ENCODE measurements around the gene INAFM1.
"Not testable (repeated sequence)": the region's sequence is repeated elsewhere in the genome, so short reads cannot be mapped to it uniquely, and the experiment has no call there.

The INAFM1 gene

DNA sequence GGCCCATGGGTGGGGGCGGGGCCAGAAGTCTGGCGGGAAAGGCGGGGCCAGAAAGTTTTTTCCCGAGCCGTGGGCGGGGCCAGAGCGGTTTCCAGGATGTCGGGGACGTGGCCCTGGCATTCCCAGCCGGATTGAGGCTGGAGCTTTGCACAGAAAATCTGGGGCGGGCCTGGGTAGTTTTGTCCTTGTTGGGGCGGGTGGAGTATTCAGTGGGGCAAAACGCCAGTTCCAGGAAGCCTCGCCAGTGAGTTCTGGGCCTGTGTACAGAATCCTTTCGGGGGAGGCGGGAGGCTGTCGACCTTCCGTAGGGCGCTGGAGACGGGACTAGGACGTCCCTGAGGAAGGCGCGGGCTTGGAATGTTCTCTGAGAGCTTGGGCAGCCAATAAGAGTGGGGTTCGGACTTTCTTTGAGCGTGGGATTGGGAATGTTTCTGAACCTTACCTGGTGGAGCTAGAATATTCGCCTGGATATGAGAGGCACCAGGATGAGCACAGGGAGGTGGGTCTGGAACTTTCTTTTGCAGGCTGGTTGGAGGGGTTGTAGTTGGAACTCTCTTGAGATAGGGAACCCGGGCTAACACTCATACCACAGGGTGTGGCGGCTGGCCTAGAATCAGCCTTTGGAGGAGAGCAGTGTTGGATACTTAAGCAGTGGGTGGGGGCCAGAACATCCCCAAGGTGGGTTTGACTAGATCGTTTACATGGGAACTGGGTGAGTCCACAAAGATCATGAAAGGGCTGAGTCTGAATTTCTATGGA, 17.1 kb upstream of the INAFM1 start:
- peak overlapping the region; percentile 95 for H3K27ac ChIP-seq
- TF ChIP-seq, protein P1, sequence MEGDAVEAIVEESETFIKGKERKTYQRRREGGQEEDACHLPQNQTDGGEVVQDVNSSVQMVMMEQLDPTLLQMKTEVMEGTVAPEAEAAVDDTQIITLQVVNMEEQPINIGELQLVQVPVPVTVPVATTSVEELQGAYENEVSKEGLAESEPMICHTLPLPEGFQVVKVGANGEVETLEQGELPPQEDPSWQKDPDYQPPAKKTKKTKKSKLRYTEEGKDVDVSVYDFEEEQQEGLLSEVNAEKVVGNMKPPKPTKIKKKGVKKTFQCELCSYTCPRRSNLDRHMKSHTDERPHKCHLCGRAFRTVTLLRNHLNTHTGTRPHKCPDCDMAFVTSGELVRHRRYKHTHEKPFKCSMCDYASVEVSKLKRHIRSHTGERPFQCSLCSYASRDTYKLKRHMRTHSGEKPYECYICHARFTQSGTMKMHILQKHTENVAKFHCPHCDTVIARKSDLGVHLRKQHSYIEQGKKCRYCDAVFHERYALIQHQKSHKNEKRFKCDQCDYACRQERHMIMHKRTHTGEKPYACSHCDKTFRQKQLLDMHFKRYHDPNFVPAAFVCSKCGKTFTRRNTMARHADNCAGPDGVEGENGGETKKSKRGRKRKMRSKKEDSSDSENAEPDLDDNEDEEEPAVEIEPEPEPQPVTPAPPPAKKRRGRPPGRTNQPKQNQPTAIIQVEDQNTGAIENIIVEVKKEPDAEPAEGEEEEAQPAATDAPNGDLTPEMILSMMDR (IDR thresholded peaks at IDR 0.05): no peak
- no peak for TF ChIP-seq ZFX (IDR thresholded peaks at IDR 0.05; ENCODE audit: borderline replicate concordance)

DNA sequence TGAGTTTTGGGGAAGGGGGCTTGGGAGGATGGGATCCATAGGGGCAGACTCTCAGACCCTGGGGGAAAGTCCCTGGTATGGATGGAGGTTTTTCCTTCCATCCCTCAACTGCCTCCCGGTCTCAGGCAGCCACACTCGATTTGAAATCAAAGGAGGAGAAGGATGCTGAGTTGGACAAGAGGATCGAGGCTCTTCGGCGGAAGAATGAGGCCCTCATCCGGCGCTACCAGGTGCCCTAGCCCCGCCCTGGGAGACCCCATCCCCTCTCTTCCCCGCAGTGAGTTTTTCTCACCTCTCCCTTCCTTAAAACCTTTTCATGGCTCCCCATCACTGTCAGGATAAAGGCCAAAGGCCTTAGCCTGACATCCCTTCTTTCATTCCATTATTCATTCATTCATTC, 16.3 kb upstream of the INAFM1 start:
- peak overlapping the region; percentile 95 for H3K27ac ChIP-seq
- TF ChIP-seq, protein P1 (IDR thresholded peaks at IDR 0.05): no peak
- TF ChIP-seq ZFX (IDR thresholded peaks at IDR 0.05; ENCODE audit: borderline replicate concordance): no peak

DNA sequence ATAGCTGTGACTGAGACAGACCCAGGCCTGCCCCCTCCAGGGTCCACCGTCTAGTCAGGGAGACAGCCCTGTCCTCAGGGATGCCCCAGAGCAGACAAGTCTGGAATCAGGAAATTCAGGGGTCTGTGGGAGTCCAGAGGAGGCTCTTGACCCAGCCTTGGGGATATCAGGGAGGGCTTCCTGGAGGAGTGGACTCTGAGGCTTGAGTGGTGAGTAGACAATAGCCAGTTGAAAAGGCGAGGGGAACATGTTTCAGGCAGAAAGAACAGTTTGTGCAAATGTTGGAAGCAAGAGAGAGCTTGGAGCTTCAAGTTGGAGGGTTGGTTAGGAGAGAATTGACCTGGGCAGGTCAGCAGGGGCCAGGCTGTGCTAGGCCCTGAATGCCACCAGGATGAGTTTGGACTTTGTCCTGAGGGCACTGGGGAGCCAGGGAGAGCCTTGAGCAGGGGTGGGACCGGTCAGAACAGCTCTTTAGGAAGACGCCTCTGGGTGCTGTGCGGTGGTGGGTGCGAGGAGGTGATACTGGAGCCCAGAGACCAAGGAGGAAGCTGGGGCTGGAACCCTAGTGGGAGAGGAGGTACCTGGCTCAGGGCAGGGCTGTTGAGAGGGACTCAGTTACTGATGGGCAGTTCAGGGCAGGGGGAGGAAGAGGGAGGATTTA, 15.7 kb upstream of the INAFM1 start:
- TF ChIP-seq, protein P1 (IDR thresholded peaks at IDR 0.05): no peak
- TF ChIP-seq ZFX (IDR thresholded peaks at IDR 0.05; ENCODE audit: borderline replicate concordance): no peak
- H3K27ac ChIP-seq: peak overlapping the region; percentile 95

DNA sequence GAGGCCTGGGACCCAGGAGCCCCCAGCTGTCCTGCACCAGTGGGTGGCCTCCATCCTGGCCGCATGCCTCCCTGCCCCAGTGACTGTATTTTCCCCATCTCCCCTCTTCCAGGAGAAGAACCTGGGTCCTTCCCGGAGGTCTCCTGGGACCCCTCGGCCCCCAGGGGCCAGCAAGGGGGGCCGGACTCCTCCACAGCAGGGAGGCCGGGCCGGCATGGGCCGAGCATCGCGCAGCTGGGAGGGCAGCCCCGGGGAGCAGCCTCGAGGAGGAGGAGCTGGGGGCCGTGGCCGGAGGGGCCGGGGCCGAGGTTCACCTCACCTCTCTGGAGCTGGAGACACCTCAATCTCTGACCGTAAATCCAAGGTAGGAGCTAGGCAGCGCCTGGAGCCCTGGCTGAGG, 14.2 kb upstream of the INAFM1 start:
- H3K27ac ChIP-seq: no peak overlapping the region
- TF ChIP-seq ZFX (IDR thresholded peaks at IDR 0.05; ENCODE audit: borderline replicate concordance): no peak
- TF ChIP-seq, protein P1 (IDR thresholded peaks at IDR 0.05): no peak

DNA sequence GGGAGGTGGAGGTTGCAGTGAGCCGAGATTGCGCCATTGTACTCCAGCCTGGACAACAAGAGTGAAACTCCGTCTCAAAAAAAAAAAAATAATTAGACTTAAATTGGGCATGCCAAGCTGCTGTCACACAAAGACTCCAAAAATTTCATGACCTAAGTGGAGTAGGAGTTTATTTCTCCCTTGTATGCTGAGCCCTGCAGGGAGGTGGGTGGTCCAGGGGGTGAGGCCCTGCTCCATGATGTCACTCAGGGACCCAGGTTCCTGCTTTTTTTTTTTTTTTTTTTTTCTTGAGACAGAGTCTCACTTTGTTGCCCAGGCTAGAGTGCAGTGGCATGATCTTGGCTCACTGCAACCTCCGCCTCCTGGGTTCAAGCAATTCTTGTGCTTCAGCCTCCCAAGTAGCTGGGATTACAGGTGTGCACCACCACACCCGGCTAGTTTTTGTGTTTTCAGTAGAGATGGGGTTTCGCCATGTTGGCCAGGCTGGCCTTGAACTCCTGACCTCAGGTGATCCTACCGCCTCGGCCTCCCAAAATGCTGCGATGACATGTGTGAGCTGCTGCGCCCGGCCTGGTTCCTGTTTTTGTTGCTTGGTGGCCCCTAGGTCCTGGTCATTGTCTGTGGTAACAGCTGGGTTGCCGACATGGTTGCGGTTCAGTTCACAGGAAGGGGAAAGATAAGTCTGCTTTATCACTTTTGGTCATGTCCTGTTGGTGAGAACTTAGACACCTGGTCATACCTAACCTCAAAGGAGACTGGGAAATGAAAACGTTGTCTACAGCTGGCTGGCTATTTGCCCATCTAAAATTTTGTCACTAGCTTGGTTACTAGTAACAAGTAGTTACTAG, 12.5 kb upstream of the INAFM1 start:
- H3K27ac ChIP-seq: not testable (repeated sequence)

DNA sequence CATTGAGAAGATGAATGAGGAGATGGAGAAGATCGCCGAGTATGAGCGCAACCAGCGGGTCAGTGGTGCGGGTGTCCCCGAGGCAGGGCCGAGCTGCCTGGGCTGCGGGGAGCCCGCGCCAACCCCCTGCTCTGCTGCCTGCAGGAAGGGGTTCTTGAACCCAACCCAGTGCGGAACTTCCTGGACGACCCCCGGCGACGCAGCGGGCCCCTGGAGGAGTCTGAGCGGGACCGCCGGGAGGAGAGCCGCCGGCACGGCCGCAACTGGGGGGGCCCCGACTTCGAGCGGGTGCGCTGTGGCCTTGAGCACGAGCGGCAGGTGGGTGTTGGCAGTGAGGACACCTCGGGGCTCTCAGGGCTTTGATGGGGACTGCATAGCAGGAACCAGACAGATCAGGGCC, 10.1 kb upstream of the INAFM1 start:
- TF ChIP-seq ZFX (IDR thresholded peaks at IDR 0.05; ENCODE audit: borderline replicate concordance): no peak
- TF ChIP-seq, protein P1 (IDR thresholded peaks at IDR 0.05): no peak
- no peak overlapping the region for H3K27ac ChIP-seq

DNA sequence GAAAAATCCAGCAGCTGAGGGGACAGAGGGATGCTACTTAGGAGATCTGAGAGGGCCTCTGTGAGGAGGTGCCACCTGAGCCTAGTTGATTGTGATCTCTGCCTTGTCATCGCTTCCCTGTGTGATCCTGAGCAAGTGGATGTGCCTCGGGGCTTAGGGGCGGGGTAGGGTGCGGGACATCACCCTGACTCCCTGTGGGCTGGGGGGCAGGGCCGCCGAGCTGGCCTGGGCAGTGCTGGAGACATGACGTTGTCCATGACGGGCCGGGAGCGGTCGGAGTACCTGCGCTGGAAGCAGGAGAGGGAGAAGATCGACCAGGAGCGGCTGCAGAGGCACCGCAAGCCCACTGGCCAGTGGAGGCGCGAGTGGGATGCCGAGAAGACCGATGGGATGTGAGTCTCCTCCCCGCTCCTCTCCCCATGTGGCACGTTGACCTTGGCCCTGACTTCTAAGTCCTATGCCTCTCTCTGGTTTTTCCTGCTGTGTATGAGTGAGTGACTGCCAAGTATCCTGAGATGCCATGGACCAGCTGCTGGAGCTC, 8.2 kb upstream of the INAFM1 start:
- TF ChIP-seq, protein P1 (IDR thresholded peaks at IDR 0.05): no peak
- no peak for TF ChIP-seq ZFX (IDR thresholded peaks at IDR 0.05; ENCODE audit: borderline replicate concordance)
- no peak overlapping the region for H3K27ac ChIP-seq

Measured in 22Rv1 (cell line).